ENCODE data around the gene MAPK12. TPM values are rescaled to one million over a fixed set of nuclear protein-coding genes. Genes with fewer than 3 reads are reported as not detected.

Gene MAPK12
- total and polyA plus RNA-seq, 9 of the 15 experiments (the other 6 are each of a cell fraction or from before 2014, with no cell fraction given) = 0.79 to 71.5 (median 32.8) TPM

GRCh38 chr22:50309601-50309991 is 48.1 kb upstream of the MAPK12 start:
- TF ChIP-seq ZNF644 (tag; IDR thresholded peaks at IDR 0.05; ENCODE audit: low read depth) (no peak), RBFOX2 (IDR thresholded peaks at IDR 0.05; ENCODE audit: low read depth, low read length) (0 out of 2 replicates have a peak, but pooled peaks have one; percentile 2)
- H3K79me2 ChIP-seq (ENCODE audit: control insufficient read depth, insufficient read depth, low read length) = peaks cover 25% of the 10 kb centered on the region
- in situ Hi-C loops (cut with MboI) (no loop called here), intact Hi-C loops (cut with micrococcal nuclease) (no loop called here)
- no peak overlapping the region for H3K27ac ChIP-seq (ENCODE audit: extremely low read depth, low read depth, low read length)
- H3K36me3 ChIP-seq (ENCODE audit: control insufficient read depth, insufficient read depth, low read length) = no peaks in the 10 kb centered on the region
- FAIRE-seq (no peak), DNase-seq (ENCODE audit: extremely low read depth in 1 of 4, low spot score in 3 of 4) (no peak), ATAC-seq (no peak)
- H4K20me1 ChIP-seq (replicated peaks; ENCODE audit: control insufficient read depth, insufficient read depth, low read length) = no peaks in the 10 kb centered on the region
- H2AFZ ChIP-seq (ENCODE audit: low read depth, low read length) = no peak overlapping the region
- H3K4me2 ChIP-seq (ENCODE audit: insufficient read depth, low read length) = no peak overlapping the region
- peaks cover 27 to 86% of the 10 kb centered on the region in 2 experiments for H3K4me1 ChIP-seq (replicated peaks in 1 of 2; ENCODE audit: control insufficient read depth in 2 of 2, insufficient read depth in 2 of 2, low read length in 2 of 2)
- peak overlapping the region in 1 of 2 experiments; percentile 83; a peak in 2 of 4 replicates for H3K9ac ChIP-seq (ENCODE audit: insufficient read depth in 1 of 2, low read depth in 2 of 2, low read length in 2 of 2)
- no peaks in the 10 kb centered on the region for H3K27me3 ChIP-seq (ENCODE audit: control insufficient read depth in 2 of 2, insufficient read depth in 2 of 2, low read length in 2 of 2)
- 91% methylated on average over 5 of the region's 7 CpGs for WGBS (ENCODE audit: insufficient coverage, low coverage, missing lambda C conversion rate)
- H3K9me1 ChIP-seq (ENCODE audit: control insufficient read depth, insufficient read depth, low read length) = no peaks in the 10 kb centered on the region
- H3K9me3 ChIP-seq (replicated peaks; ENCODE audit: control insufficient read depth, insufficient read depth, low read depth, low read length) = no peaks in the 10 kb centered on the region
- POLR2A ChIA-PET = interaction anchor here (1.3 kb wide), 1 partner anchor 10 kb away, joined by 3 read pairs; no protein-coding TSS in a partner anchor
- no peak overlapping the region for H3K4me3 ChIP-seq
- CTCF ChIA-PET (ENCODE audit: low intra/inter-chr PET ratio) = no interaction called here
- no TSS peak for BruUV-seq (replicated peaks)

- Histone ChIP-seq H3K9me3 (replicated peaks; ENCODE audit: control insufficient read depth, insufficient read depth, low read depth, low read length) (no peaks in the 10 kb centered on the region), H3K27me3 (ENCODE audit: control insufficient read depth in 2 of 2, insufficient read depth in 2 of 2, low read length in 2 of 2) (no peaks in the 10 kb centered on the region), H3K4me2 (ENCODE audit: insufficient read depth, low read length) (peak overlapping the region; percentile 17), H4K20me1 (replicated peaks; ENCODE audit: control insufficient read depth, insufficient read depth, low read length) (no peaks in the 10 kb centered on the region), H3K9me1 (ENCODE audit: control insufficient read depth, insufficient read depth, low read length) (no peaks in the 10 kb centered on the region), H3K79me2 (ENCODE audit: control insufficient read depth, insufficient read depth, low read length) (peaks cover 29% of the 10 kb centered on the region), H3K36me3 (ENCODE audit: control insufficient read depth, insufficient read depth, low read length) (no peaks in the 10 kb centered on the region), H3K4me1 (replicated peaks in 1 of 2; ENCODE audit: control insufficient read depth in 2 of 2, insufficient read depth in 2 of 2, low read length in 2 of 2) (peaks cover 30 to 86% of the 10 kb centered on the region in 2 experiments), H3K4me3 (no peak overlapping the region), H3K9ac (ENCODE audit: insufficient read depth in 1 of 2, low read depth in 2 of 2, low read length in 2 of 2) (peak overlapping the region in 1 of 2 experiments; percentile 83; a peak in 2 of 4 replicates), H2AFZ (ENCODE audit: low read depth, low read length) (no peak overlapping the region), H3K27ac (ENCODE audit: extremely low read depth, low read depth, low read length) (peak overlapping the region; percentile 57)
- FAIRE-seq (no peak), DNase-seq (ENCODE audit: extremely low read depth in 1 of 4, low spot score in 3 of 4) (no peak), ATAC-seq (0 out of 3 replicates have a peak, but pooled peaks have one; percentile 6)
- CTCF ChIA-PET (ENCODE audit: low intra/inter-chr PET ratio) = no interaction called here
- POLR2A ChIA-PET = interaction anchor here (0.5 to 1.3 kb wide), 3 partner anchors 10 to 15 kb away, joined by 3 to 5 read pairs (median 4); no protein-coding TSS in a partner anchor
- 93% methylated on average over 2 of the region's 9 CpGs for WGBS (ENCODE audit: insufficient coverage, low coverage, missing lambda C conversion rate)
- intact Hi-C loops (cut with micrococcal nuclease) (no loop called here), in situ Hi-C loops (cut with MboI) (no loop called here)
- no TSS peak for BruUV-seq (replicated peaks)
- 0 out of 2 replicates have a peak, but pooled peaks have one; percentile 7 for TF ChIP-seq RBFOX2 (IDR thresholded peaks at IDR 0.05; ENCODE audit: low read depth, low read length)
- TF ChIP-seq CTCFL (IDR thresholded peaks at IDR 0.05; ENCODE audit: borderline replicate concordance, insufficient read depth, low read depth, low read length, poor library complexity, severe bottlenecking) = no peak
- TF ChIP-seq SUPT5H (IDR thresholded peaks at IDR 0.05) = 0 out of 2 replicates have a peak, but pooled peaks have one; percentile 1
Observed at GRCh38 chr22:50308986-50309600, 47.6 kb upstream of the MAPK12 start.
